GM20431 (cell line): ENCODE data around the gene VGF.
"Not testable (repeated sequence)": the region's sequence is repeated elsewhere in the genome, so short reads cannot be mapped to it uniquely, and the experiment has no call there.

Experiments used
- in situ Hi-C: fragments of 300-500 bp; cut with MseI, MboI; formaldehyde crosslinking; loops from one replicate; pipeline ENCODE4 v1.15.0; 2020; ENCODE audit warnings: low sequenced_read_pairs; ENCODE audit not compliant: unreplicated experiment

The VGF gene

GRCh38 chr7:101151908-101152651 is 13.3 kb downstream of the VGF start:
- in situ Hi-C loops = no loop called here

- in situ Hi-C loops = no loop called here
Observed at GRCh38 chr7:101140746-101141382, 24.5 kb downstream of the VGF start.

GRCh38 chr7:101140339-101140699 is 25.1 kb downstream of the VGF start:
- in situ Hi-C loops = no loop called here

DNA sequence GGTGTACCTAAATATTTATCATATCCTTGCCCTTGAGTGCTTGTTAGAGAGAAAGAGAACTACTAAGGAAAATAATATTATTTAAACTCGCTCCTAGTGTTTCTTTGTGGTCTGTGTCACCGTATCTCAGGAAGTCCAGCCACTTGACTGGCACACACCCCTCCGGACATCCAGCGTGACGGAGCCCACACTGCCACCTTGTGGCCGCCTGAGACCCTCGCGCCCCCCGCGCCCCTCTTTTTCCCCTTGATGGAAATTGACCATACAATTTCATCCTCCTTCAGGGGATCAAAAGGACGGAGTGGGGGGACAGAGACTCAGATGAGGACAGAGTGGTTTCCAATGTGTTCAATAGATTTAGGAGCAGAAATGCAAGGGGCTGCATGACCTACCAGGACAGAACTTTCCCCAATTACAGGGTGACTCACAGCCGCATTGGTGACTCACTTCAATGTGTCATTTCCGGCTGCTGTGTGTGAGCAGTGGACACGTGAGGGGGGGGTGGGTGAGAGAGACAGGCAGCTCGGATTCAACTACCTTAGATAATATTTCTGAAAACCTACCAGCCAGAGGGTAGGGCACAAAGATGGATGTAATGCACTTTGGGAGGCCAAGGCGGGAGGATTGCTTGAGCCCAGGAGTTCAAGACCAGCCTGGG is 27.0 kb downstream of the VGF start:
- in situ Hi-C loops = no loop called here

GRCh38 chr7:101137651-101138212 is 27.6 kb downstream of the VGF start:
- in situ Hi-C loops = no loop called here

GRCh38 chr7:101134399-101134980 is 30.9 kb downstream of the VGF start:
- in situ Hi-C loops = no loop called here

- in situ Hi-C loops = no loop called here
Observed at GRCh38 chr7:101133621-101134398, 31.6 kb downstream of the VGF start.

DNA sequence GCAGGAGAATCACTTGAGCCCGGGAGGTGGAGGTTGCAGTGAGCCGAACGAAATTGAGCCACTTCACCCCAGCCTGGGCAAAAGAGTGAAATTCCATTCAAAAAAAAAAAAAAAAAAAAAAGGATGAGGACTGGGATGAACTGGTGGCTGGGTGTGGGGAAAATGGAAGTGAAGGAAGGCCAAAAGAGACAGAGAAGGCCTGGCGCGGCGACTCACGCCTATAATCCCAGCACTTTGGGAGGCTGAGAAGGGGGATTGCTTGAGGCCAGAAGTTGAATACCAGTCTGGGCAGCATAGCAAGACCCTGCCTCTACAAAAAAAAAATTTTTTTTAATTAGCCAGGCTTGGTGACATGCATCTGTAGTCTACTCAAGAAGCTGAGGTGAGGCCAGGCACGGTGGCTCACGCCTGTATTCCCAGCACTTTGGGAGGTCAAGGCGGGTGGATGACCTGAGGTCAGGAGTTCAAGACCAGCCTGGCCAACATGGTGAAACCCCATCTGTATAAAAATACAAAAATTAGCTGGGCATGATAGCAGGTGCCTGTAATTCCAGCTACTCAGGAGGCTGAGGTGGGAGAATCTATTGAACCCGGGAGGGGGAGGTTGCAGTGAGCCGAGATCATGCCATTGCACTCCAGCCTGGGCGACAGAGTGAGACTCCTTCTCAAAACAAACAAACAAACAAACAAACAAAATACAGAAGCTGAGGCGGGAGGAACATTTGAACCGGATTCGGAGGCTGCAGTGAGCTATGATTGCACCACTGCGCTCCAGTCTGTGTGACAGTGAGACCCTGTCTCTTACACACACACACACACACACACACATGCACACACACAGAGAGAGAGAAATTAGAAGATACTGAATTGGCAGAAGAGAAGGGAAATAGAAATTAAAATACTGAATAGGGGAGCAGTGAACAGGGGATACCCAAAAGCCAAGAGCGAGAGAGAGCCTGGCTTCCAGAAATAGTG is 32.5 kb downstream of the VGF start:
- in situ Hi-C loops = not testable (repeated sequence)

GRCh38 chr7:101129603-101130117 is 35.7 kb downstream of the VGF start:
- in situ Hi-C loops = no loop called here

DNA sequence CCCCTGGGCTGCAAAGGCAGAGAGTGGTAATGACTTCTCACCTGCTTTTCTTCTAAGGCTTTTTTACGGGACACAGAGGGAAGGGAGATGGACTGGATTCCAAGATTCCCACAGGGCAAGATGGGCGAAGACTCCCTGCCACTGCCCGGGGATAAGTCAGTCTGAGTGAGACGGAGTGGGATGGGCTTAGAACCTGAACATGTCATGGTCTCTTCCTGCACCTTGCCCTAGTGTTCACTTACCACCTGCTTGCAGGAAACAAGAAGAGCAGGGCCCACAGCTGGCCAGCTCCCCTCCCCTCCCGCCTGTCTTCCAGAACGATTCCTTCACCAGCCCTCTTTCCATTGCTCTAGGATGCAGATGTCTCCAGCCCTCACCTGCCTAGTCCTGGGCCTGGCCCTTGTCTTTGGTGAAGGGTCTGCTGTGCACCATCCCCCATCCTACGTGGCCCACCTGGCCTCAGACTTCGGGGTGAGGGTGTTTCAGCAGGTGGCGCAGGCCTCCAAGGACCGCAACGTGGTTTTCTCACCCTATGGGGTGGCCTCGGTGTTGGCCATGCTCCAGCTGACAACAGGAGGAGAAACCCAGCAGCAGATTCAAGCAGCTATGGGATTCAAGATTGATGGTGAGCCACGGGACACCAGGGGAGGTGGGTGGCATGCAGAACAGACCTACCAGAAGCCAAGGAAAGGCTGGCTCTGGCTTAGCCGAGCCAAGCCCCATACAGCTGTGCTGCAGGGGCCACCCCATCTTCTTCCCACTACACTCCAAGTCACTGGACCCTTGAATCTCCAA is 37.1 kb downstream of the VGF start:
- in situ Hi-C loops = no loop called here

DNA sequence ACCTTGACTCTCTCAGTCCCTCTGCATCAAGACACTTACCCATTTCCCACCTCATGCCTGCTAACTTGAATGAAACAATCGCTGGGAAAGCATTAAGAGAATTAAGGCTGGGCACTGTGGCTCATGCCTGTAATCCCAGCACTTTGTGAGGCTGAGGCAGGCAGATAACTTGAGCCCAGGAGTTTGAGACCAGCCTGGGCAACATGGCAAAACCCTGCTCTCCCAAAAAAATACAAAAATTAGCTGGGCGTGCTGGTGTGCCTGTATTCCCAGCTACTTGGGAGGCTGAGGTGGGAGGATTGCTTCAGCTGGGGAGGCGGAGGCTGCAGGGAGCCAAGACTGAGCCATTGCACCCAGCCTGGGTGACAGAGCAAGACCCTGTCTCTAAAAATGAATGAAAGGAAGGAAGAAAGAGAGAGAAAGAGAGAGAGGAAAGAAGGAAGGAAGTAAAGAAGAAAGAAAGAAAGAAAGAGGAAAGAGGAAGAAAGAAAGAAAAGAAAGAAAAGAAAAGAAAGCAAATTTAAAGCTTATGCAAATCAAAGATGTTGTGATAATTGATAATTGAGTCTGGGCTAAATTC is 37.8 kb downstream of the VGF start:
- in situ Hi-C loops = no loop called here

- in situ Hi-C loops = no loop called here
Observed at GRCh38 chr7:101126651-101127459, 38.5 kb downstream of the VGF start, which contains the start of gene SERPINE1. TSS of gene SERPINE1 (plus strand) at chr7:101127104. CDS start at chr7:101128394, 1,290 bp downstream.

DNA sequence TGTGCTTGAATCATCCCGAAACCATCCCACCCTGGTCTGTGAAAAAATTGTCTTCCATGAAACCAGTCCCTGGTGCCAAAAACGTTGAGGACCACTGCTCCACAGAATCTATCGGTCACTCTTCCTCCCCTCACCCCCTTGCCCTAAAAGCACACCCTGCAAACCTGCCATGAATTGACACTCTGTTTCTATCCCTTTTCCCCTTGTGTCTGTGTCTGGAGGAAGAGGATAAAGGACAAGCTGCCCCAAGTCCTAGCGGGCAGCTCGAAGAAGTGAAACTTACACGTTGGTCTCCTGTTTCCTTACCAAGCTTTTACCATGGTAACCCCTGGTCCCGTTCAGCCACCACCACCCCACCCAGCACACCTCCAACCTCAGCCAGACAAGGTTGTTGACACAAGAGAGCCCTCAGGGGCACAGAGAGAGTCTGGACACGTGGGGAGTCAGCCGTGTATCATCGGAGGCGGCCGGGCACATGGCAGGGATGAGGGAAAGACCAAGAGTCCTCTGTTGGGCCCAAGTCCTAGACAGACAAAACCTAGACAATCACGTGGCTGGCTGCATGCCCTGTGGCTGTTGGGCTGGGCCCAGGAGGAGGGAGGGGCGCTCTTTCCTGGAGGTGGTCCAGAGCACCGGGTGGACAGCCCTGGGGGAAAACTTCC is 39.2 kb downstream of the VGF start:
- in situ Hi-C loops = no loop called here

- in situ Hi-C loops = no loop called here
Observed at GRCh38 chr7:101124376-101125056, 40.9 kb downstream of the VGF start.

DNA sequence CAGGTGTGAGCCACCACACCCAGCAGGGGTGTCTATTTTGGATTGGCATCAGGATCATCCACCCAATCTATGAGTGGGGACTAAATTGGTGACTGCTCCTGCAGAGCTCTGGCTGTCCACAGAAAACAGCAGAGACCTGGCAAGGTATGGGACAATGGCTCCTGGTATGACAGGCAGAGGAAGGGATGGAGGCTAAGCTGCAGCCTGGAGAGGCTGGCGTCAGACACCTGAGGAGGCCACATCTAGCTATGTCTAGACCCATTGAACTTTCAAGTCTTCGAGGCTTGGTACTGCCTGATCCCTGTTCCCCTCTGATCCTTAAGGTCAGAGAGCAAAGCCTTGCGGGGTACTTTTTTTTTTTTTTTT is 41.7 kb downstream of the VGF start:
- in situ Hi-C loops = no loop called here
